Stimulated activated CD4-positive, alpha-beta T cell treated with anti-CD3 and anti-CD28 coated beads, Interleukin-15, amount 100 ng/mL, for 24 hours (primary cell): ENCODE data around the gene TRIM28.
"Not testable (repeated sequence)": the region's sequence is repeated elsewhere in the genome, so short reads cannot be mapped to it uniquely, and the experiment has no call there.

Source experiments
- DNase-seq: peaks from one replicate; pipeline ENCODE4 v3.0.0-alpha.2; 2020

Gene TRIM28

GRCh38 chr19:58519355-58520256 is 24.3 kb upstream of the TRIM28 start, which contains the start of gene ZBTB45:
Gene ZBTB45, minus strand, starts transcription at chr19:58519810. Its CDS starts 2,137 bp downstream, at chr19:58517673.
- peak; percentile 93 for DNase-seq

DNA sequence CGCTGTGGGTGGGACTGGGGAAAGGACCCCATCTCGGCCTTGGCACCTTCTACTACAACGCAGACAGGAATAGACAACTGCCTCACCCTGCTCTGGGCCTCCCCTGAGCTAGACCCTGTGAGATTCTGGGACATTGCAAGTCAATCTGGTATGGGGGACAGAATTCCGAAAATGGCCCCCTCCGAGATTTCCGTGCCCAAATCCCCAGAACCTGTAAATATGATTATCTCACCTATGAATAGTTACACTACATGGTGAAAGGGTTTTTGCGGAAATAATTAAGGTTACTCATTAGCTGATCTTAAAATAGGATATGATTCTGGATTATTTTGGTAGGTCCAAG is 23.6 kb upstream of the TRIM28 start:
- no peak for DNase-seq

DNA sequence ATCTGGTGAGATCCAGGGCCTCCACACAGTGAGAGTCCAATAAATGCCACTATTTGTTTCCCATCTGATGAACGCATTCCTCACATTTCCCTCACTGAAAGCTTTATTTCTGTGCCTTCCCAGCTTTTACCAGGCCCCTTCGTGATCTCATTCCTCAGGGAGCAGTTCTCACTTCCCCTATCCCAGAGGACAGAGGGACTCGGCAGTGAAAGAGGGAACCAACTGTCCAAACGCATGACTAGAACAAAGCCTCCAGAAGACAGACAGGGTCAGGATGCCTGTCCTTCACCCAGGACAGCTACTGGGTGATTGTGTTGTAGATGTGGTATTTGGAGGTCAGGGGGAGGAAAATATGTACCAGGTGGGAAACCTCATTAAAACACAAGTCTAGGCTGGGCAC is 22.2 kb upstream of the TRIM28 start:
- DNase-seq, result no peak

DNA sequence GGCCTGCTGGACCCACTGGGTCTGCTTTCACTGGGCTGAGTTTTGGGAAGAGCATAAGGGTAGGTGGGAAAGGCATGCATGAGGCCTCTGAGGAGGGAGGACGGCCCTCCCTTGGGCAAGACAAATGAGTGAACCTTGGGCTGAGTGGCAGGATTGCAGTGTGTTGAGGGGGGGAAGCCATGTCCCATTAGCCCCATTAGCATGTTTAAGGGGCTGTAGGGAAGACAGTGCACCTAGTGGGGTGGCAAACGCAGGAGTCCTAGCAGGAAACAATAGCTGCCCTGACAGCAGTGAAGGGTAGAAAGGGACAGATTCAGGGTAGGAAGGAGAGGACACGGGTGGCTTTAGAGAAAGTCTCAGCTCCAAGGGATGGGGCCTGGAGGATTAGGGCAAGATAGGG is 21.2 kb upstream of the TRIM28 start:
- DNase-seq, result no peak

DNA sequence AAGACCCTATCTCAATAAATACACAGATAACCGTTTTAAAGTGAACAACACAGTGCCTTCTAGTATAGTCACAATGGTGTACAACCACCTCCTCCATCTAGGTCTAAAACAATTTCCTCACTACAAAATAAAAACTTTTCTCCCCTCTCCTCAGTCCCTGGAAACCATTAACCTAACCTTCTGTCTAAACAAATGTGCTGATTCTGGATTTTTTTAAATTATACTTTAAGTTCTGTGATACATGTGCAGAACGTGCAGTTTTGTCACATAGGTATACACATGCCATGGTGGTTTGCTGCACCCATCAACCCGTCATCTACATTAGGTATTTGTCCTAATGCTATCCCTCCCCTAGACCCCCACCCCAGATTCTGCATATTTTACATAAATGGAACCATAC is 14.5 kb upstream of the TRIM28 start:
- no peak for DNase-seq

DNA sequence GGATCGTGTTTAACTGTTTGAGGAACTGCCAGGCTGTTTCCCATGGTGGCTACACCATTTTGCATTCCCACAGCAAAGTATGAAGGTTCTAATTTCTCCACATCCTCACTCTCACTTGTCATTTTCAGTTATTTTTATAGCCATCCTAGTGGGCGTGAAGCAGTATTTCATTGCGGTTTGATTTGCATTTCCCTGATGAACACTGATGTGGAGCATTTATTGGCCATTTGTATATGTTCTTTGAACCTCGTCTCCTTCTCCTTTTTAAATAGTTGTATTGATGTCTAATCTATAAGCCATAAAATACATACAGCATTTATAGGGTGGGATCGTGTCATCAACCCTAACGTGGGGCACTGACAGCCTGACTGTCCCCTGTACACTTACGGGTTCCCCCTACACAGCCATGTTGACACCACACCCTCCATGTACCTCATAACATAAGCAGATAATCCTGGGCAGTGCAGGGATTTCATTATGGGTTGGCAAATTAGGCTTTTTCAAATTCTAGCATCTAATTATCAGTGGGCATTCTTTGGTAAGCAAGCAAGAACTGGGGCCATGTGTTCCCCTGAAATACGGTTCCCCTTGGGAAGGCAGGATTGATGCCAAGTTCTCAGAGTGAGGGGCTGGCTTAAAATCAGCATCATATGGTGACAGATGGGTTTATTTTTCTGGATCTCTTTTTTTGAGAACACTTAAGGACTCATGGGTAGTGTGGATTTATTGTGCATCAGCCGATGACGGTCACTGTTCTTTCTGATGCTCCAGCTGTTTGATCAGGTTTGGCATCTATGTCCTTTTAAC is 12.6 kb upstream of the TRIM28 start:
- DNase-seq, result no peak

GRCh38 chr19:58535857-58536256 is 8.0 kb upstream of the TRIM28 start:
- DNase-seq, result no peak

- no peak for DNase-seq
These were observed 6.7 kb upstream of the TRIM28 start for GRCh38 chr19:58536852-58537798.

GRCh38 chr19:58538257-58539168 is 5.4 kb upstream of the TRIM28 start:
- peak; percentile 67 for DNase-seq

DNA sequence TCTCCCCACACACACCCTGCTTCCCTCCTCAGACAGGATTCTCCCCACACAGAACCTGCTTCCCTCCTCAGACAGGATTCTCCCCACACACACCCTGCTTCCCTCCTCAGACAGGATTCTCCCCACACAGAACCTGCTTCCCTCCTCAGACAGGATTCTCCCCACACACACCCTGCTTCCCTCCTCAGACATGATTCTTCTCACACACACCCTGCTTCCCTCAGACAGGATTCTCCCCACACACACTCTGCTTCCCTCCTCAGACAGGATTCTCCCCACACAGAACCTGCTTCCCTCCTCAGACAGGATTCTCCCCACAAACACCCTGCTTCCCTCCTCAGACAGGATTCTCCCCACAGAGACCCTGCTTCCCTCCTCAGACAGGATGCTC is 4.7 kb upstream of the TRIM28 start:
- not testable (repeated sequence) for DNase-seq

- DNase-seq, result not testable (repeated sequence)
These were observed 1.1 kb upstream of the TRIM28 start for GRCh38 chr19:58542641-58543372.

GRCh38 chr19:58544591-58545285 is 874 bp downstream of the TRIM28 start:
- peak; percentile 75 for DNase-seq

DNA sequence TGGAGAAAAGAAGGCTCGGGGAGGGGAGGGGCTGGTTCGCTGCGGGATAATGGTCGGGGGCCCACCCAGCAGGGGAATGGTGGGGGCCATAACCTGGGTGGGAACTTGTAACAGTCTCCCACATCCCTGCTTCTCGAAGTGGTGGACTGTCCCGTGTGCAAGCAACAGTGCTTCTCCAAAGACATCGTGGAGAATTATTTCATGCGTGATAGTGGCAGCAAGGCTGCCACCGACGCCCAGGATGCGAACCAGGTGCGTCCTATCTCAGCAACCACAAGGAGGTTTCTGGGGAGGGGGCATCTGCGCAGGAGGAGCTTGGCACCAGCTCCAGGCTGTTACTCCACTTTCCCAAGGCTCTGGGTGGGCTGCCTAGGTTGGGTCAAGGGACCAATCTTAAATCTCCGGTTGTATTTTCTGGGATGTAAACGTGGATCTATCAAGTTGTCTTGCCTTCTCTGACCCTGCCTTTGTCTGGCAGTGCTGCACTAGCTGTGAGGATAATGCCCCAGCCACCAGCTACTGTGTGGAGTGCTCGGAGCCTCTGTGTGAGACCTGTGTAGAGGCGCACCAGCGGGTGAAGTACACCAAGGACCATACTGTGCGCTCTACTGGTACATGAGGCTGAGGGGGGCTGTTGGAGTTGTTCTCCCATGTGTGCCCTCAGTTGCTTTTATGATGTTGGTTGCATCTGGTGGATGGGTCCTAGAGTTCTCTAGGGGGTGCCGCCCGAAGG is 1.6 kb downstream of the TRIM28 start:
- no peak for DNase-seq

DNA sequence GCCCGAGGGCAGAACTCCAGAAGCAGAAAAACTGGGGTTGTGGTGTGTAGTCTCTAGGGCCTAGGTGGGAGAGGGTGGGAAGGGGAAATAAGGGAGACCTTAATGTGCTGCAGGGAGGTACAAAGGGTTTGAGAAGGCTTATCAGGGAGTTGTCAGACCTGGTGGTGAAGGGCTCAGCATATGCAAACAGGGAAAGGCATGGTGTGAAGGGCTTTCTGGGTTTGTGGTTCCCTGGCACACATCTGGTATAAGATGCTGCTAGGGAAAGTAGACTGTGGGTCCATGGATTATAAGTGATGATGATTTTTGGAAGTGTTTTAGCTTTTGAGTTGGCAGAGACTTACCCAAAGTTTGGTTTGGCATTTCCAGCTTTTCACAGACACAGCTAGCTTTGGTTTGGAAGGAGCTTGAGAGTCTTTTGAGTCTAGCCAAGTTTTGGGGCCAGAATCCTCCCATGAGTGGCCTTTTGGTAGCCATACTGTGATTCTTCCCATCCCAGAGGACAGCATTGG is 2.2 kb downstream of the TRIM28 start:
- no peak for DNase-seq

DNA sequence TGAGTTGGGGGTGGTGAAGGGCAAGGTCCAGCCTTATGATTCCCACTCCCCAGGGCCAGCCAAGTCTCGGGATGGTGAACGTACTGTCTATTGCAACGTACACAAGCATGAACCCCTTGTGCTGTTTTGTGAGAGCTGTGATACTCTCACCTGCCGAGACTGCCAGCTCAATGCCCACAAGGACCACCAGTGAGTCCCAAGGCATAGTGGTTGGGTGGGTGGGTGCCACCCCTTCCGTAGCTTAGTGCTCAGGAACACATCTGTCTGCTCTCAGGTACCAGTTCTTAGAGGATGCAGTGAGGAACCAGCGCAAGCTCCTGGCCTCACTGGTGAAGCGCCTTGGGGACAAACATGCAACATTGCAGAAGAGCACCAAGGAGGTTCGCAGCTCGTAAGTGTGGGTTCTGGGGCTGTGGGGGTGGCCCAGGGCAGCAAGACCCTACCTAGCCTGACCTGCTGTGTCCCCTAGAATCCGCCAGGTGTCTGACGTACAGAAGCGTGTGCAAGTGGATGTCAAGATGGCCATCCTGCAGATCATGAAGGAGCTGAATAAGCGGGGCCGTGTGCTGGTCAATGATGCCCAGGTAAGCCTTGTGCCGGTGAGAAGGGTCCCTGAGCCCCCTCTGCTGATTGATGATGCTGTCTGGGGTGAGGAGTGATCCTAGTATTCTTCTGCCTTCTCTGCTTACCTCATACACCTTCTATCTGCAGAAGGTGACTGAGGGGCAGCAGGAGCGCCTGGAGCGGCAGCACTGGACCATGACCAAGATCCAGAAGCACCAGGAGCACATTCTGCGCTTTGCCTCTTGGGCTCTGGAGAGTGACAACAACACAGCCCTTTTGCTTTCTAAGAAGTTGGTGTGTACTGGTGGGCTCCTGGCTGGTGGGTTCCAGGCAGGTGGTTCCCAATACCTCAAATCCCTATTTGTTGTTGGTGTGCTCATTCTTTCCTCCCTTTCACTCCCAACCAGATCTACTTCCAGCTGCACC is 3.8 kb downstream of the TRIM28 start:
- DNase-seq, result no peak

DNA sequence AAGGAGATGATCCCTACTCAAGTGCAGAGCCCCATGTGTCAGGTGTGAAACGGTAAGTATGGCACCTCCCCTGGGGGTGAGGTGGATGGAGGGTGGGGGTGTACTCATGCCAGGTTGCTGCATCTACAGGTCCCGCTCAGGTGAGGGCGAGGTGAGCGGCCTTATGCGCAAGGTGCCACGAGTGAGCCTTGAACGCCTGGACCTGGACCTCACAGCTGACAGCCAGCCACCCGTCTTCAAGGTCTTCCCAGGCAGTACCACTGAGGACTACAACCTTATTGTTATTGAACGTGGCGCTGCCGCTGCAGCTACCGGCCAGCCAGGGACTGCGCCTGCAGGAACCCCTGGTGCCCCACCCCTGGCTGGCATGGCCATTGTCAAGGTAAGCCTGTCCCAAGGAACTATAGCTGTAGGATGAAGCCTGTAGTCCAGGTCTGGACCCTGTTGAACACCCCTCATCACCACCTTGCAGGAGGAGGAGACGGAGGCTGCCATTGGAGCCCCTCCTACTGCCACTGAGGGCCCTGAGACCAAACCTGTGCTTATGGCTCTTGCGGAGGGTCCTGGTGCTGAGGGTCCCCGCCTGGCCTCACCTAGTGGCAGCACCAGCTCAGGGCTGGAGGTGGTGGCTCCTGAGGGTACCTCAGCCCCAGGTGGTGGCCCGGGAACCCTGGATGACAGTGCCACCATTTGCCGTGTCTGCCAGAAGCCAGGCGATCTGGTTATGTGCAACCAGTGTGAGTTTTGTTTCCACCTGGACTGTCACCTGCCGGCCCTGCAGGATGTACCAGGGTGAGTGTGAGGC is 5.2 kb downstream of the TRIM28 start:
- DNase-seq, result no peak

DNA sequence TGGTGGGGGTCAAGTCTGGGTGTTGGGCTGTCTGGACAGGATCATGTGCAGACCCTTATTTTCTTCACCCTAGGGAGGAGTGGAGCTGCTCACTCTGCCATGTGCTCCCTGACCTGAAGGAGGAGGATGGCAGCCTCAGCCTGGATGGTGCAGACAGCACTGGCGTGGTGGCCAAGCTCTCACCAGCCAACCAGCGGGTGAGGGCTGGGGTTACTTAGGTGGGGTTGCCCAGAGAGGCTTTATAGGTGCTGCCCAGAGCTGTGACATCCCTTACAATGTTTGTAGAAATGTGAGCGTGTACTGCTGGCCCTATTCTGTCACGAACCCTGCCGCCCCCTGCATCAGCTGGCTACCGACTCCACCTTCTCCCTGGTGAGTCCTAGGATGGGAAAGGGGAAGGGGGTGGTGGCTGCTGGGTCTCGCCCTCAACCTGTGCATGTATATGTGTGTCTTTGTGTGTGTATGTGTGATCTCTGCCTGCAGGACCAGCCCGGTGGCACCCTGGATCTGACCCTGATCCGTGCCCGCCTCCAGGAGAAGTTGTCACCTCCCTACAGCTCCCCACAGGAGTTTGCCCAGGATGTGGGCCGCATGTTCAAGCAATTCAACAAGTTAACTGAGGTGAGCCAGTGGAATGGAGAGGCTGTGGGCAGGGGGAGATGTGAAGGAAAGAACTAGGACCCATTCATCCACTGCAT is 5.9 kb downstream of the TRIM28 start:
- DNase-seq, result no peak
